SK-N-SH (cell line): ENCODE measurements around the gene ARHGEF28. TPM values are rescaled to one million over a fixed set of nuclear protein-coding genes. Genes with fewer than 3 reads are reported as not detected.
A peak's percentile ranks its signal among the peaks of the same experiment; 100 is the strongest.

Experiments
- CTCF ChIA-PET: fragments of 300-600, 350-600 bp; formaldehyde crosslinking; extraction: SDS; loops from one replicate; lab custom pipeline; 2021; lab: Yijun Ruan, JAX
- POLR2A ChIA-PET: fragments of 350-600 bp; sonication (Branson Sonifier 250); formaldehyde crosslinking; extraction: SDS; loops from one replicate; lab custom pipeline; 2020; ENCODE audit warnings: antibody characterized with exemption, inconsistent platforms; lab: Yijun Ruan, JAX
- DNase-seq: peaks from one replicate; pipeline ENCODE4 v3.0.0; 2012
- H2AFZ ChIP-seq: fragments of 200-600 bp; sonication (generic); 2 replicates; pipeline ENCODE4 v1.8.1; 2016; ENCODE audit warnings: antibody characterized with exemption, mild to moderate bottlenecking, low read depth
- H3F3A ChIP-seq: fragments of 200-600 bp; sonication (generic); replicated peaks from 2 replicates; pipeline ENCODE3; 2016; ENCODE audit warnings: antibody characterized with exemption, mild to moderate bottlenecking; ENCODE audit not compliant: insufficient read depth
- H3K27ac ChIP-seq, 2 experiments: fragments of 200-500 bp in 1 of 2; fragments of 200-600 bp in 1 of 2; sonication (Bioruptor generic) in 1 of 2; sonication (generic), shearing (Covaris generic) in 1 of 2; 2 replicates each; pipeline versions ENCODE4 v1.5.1 to v1.6.1; 2014 to 2016; ENCODE audit warnings: low read depth in 2 of 2, inconsistent platforms in 1 of 2, low read length in 1 of 2, mild to moderate bottlenecking in 1 of 2, mixed read lengths in 1 of 2
- H3K27me3 ChIP-seq: fragments of 200-600 bp; sonication (generic), shearing (Covaris generic); 2 replicates; pipeline ENCODE4 v1.6.1; 2016; ENCODE audit warnings: mixed run types; ENCODE audit not compliant: insufficient read depth
- H3K36me3 ChIP-seq, 2 experiments: fragments of 200-500 bp in 1 of 2; fragments of 200-600 bp in 1 of 2; sonication (Bioruptor generic) in 1 of 2; sonication (generic) in 1 of 2; replicated peaks in 1 of 2; 2 replicates each; pipeline versions ENCODE3 to v1.5.1; 2014 to 2016; ENCODE audit warnings: low read length in 1 of 2, mild to moderate bottlenecking in 1 of 2; ENCODE audit not compliant: insufficient read depth in 2 of 2, control insufficient read depth in 1 of 2
- H3K4me1 ChIP-seq, 2 experiments: fragments of 200-500 bp in 1 of 2; fragments of 200-600 bp in 1 of 2; sonication (Bioruptor generic) in 1 of 2; sonication (generic), shearing (Covaris generic) in 1 of 2; 2 replicates each; pipeline versions ENCODE4 v1.5.1 to v1.6.1; 2014 to 2016; ENCODE audit warnings: low read depth in 1 of 2, low read length in 1 of 2, mixed run types in 1 of 2; ENCODE audit not compliant: insufficient read depth in 2 of 2, control insufficient read depth in 1 of 2
- H3K4me2 ChIP-seq: fragments of 200-600 bp; sonication (generic), shearing (Covaris generic); 2 replicates; pipeline ENCODE4 v1.6.1; 2017; ENCODE audit warnings: mixed run types
- H3K4me3 ChIP-seq, 2 experiments: fragments of 200-500 bp in 1 of 2; fragments of 200-600 bp in 1 of 2; sonication (Bioruptor generic) in 1 of 2; sonication (generic), shearing (Covaris generic) in 1 of 2; 2 replicates each; pipeline versions ENCODE4 v1.5.1 to v1.8.1; 2014 to 2016; ENCODE audit warnings: low read depth in 2 of 2, inconsistent platforms in 1 of 2, low read length in 1 of 2, mild to moderate bottlenecking in 1 of 2, mixed read lengths in 1 of 2, moderate library complexity in 1 of 2
- H3K79me2 ChIP-seq: fragments of 200-600 bp; sonication (generic); 2 replicates; pipeline ENCODE4 v1.8.1; 2017; ENCODE audit warnings: mild to moderate bottlenecking; ENCODE audit not compliant: insufficient read depth
- H3K9ac ChIP-seq: fragments of 200-600 bp; sonication (generic); 2 replicates; pipeline ENCODE4 v1.6.1; 2017; ENCODE audit warnings: mixed run types
- H3K9me2 ChIP-seq: fragments of 200-600 bp; sonication (generic); 2 replicates; pipeline ENCODE4 v1.6.1; 2017; ENCODE audit warnings: mixed run types
- H3K9me3 ChIP-seq: fragments of 200-600 bp; sonication (generic); 2 replicates; pipeline ENCODE4 v1.6.1; 2017; ENCODE audit warnings: mixed run types, mild to moderate bottlenecking, moderate library complexity
- H4K20me1 ChIP-seq: fragments of 200-600 bp; sonication (generic); 2 replicates; pipeline ENCODE4 v1.6.1; 2017; ENCODE audit warnings: mild to moderate bottlenecking, mixed run types; ENCODE audit not compliant: insufficient read depth
- EZH2phosphoT487 ChIP-seq: fragments of 200-600 bp; sonication (generic); IDR thresholded peaks from 2 replicates; pipeline ENCODE4 v1.6.1; 2017; ENCODE audit warnings: low read depth, mixed run types, mild to moderate bottlenecking, antibody characterized with exemption, moderate library complexity, borderline replicate concordance
- FOSL2 ChIP-seq: IDR thresholded peaks from 2 replicates; pipeline ENCODE4 v1.4.0; 2012; ENCODE audit warnings: low read depth, mild to moderate bottlenecking, moderate library complexity, borderline replicate concordance
- GATA2 ChIP-seq: sonication (generic); formaldehyde crosslinking; IDR thresholded peaks from 2 replicates; pipeline ENCODE4 v1.5.0; 2020; ENCODE audit warnings: mild to moderate bottlenecking, missing genetic modification reagents
- MXI1 ChIP-seq: IDR thresholded peaks from 2 replicates; pipeline ENCODE4 v1.6.1; 2012; ENCODE audit warnings: mild to moderate bottlenecking, low read depth, low read length, improper control_type of control experiment
- NRF1 ChIP-seq: IDR thresholded peaks from 2 replicates; pipeline ENCODE4 v1.6.1; 2012; ENCODE audit warnings: low read depth, mild to moderate bottlenecking, low read length
- RFX5 ChIP-seq: IDR thresholded peaks from 2 replicates; pipeline ENCODE4 v1.6.1; 2012; ENCODE audit warnings: mild to moderate bottlenecking, improper control_type of control experiment, low read length
- SMC3 ChIP-seq: IDR thresholded peaks from 2 replicates; pipeline ENCODE4 v1.6.1; 2012; ENCODE audit warnings: low read depth, low read length, improper control_type of control experiment
- TAF1 ChIP-seq: IDR thresholded peaks from 2 replicates; pipeline ENCODE4 v1.6.1; 2012; ENCODE audit warnings: low read depth, mild to moderate bottlenecking, low read length, moderate library complexity, borderline replicate concordance
- WGBS: methylation state at CpG from one replicate; pipeline ENCODE4 v1.1.6; 2017; ENCODE audit warnings: low lambda C conversion rate; 5-methylcytosine and 5-hydroxymethylcytosine counted together
- polyA plus RNA-seq, 3 experiments: library from polyadenylated mRNA; depleted of rRNA; stranded (reverse); fragments of >200 nt; gene quantifications; 2 replicates each; pipeline ENCODE4 v1.2.3, GENCODE V29; 2012
- TF ChIP-seq, protein P1 (sequence below): IDR thresholded peaks from 2 replicates; pipeline ENCODE4 v1.6.1; 2012; ENCODE audit warnings: mild to moderate bottlenecking, low read depth, low read length, moderate library complexity
- TF ChIP-seq, protein P2 (sequence below): IDR thresholded peaks from 2 replicates; pipeline ENCODE4 v1.4.0; 2012; ENCODE audit warnings: low read depth, borderline replicate concordance

ARHGEF28 gene
- polyA plus RNA-seq, 1 of the 3 experiments (the other 2 are of a cell fraction): 4.2 TPM

DNA sequence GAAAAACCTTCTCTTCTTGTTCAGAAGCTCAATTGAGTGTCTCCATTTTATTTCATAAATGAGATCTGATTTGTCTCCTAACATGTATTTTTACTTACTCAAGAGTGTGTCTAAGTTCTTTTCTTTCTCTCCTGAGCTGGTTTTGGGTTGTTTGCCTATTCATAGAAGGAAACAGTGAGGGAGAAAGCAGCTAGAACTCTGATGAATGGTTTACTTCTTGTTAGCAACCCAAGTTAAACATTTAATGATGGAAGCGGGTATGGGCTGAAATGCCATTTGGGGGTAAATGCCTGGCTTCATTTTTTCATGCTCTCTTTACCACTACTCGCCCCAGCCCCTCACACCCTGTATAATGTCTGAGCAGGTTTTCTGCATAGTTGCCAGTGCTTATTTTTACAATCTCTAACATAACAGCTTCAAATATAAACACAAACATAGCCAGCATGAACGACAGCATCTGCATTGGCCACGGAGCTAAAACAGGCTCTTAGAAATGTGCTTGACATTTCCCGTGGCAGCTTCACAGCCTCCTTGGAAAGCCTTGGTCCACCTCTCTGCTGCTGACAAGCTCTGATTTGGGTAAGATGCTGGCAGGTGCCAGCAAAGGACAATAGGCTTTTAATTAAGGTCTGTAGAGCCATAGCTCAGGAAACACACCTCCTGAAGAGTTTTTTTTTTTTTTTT lies 321.1 kb downstream of the ARHGEF28 start:
- no peak for DNase-seq
- Histone ChIP-seq H3K27me3 (no peaks in the 10 kb centered on the region), H3K9me2 (no peaks in the 10 kb centered on the region), H3K79me2 (no peaks in the 10 kb centered on the region), H3K4me1 (peaks cover 5 to 13% of the 10 kb centered on the region in 2 experiments; a peak in 2 of 4 replicates), H3K9me3 (no peaks in the 10 kb centered on the region), H3F3A (no peaks in the 10 kb centered on the region), H4K20me1 (no peaks in the 10 kb centered on the region), H3K4me3 (no peak overlapping the region), H3K9ac (no peak overlapping the region), H2AFZ (no peak overlapping the region), H3K27ac (no peak overlapping the region), H3K36me3 (peaks cover 0 to 6% of the 10 kb centered on the region in 2 experiments), H3K4me2 (no peak overlapping the region)
- ChIA-PET CTCF (interaction anchor here (0.8 to 1.5 kb wide), 3 partner anchors 20 to 695 kb away, joined by 4 read pairs; partner anchors contain the start of gene ENC1), POLR2A (no interaction called here)
- WGBS: 79% methylated on average over 5 of the region's 5 CpGs
- TF ChIP-seq FOSL2: no peak
- TF ChIP-seq EZH2phosphoT487: no peak
- TF ChIP-seq GATA2: no peak
- TF ChIP-seq MXI1: no peak
- TF ChIP-seq RFX5: no peak
- TF ChIP-seq, protein P1, sequence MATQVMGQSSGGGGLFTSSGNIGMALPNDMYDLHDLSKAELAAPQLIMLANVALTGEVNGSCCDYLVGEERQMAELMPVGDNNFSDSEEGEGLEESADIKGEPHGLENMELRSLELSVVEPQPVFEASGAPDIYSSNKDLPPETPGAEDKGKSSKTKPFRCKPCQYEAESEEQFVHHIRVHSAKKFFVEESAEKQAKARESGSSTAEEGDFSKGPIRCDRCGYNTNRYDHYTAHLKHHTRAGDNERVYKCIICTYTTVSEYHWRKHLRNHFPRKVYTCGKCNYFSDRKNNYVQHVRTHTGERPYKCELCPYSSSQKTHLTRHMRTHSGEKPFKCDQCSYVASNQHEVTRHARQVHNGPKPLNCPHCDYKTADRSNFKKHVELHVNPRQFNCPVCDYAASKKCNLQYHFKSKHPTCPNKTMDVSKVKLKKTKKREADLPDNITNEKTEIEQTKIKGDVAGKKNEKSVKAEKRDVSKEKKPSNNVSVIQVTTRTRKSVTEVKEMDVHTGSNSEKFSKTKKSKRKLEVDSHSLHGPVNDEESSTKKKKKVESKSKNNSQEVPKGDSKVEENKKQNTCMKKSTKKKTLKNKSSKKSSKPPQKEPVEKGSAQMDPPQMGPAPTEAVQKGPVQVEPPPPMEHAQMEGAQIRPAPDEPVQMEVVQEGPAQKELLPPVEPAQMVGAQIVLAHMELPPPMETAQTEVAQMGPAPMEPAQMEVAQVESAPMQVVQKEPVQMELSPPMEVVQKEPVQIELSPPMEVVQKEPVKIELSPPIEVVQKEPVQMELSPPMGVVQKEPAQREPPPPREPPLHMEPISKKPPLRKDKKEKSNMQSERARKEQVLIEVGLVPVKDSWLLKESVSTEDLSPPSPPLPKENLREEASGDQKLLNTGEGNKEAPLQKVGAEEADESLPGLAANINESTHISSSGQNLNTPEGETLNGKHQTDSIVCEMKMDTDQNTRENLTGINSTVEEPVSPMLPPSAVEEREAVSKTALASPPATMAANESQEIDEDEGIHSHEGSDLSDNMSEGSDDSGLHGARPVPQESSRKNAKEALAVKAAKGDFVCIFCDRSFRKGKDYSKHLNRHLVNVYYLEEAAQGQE: no peak
- TF ChIP-seq, protein P2, sequence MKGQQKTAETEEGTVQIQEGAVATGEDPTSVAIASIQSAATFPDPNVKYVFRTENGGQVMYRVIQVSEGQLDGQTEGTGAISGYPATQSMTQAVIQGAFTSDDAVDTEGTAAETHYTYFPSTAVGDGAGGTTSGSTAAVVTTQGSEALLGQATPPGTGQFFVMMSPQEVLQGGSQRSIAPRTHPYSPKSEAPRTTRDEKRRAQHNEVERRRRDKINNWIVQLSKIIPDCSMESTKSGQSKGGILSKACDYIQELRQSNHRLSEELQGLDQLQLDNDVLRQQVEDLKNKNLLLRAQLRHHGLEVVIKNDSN: no peak
- no peak for TF ChIP-seq SMC3
- TF ChIP-seq NRF1: no peak

DNA sequence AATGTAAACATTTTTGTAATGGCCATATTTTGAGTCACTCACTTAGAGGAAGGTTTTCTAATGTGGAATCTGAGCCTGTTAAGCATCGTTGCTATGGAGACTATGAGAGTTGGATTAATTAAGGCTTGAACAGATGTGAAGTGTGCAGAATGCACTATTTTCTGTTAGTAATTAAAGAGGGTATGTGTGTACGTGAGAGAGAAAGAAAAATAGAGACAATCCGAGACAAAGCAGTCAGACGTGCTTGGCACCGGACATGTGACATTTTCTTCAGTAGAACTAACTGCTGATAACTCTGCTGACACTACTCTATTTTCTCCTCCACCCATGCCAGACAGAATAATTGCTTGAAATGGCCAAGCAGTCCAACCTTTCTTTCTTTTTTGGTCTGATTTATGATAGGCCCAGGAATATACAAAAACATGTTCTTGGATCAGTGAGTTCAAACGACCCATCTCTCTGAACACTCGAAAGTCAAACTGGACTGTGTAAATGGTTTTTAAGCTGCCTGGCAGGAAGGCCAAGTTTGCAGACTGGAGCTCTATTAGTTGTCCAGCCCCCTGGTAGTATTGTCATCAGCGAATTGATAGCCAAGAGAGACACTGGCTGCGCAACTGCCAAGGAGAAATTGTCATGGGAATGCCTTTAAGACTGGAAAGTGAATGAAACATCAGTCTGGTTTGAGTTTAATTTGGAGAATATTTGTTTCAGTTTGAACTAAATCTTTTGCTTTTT lies 322.1 kb downstream of the ARHGEF28 start:
- 78% methylated on average over 9 of the region's 9 CpGs for WGBS
- Histone ChIP-seq H3K9ac (no peak overlapping the region), H3K9me2 (no peaks in the 10 kb centered on the region), H3F3A (no peaks in the 10 kb centered on the region), H3K4me2 (peak overlapping the region; percentile 22; the same call in 1 of the 2 replicates), H3K4me1 (peaks cover 9 to 13% of the 10 kb centered on the region in 2 experiments; a peak in 2 of 4 replicates), H3K27ac (no peak overlapping the region), H3K9me3 (no peaks in the 10 kb centered on the region), H3K79me2 (no peaks in the 10 kb centered on the region), H3K36me3 (peaks cover 0 to 3% of the 10 kb centered on the region in 2 experiments), H4K20me1 (no peaks in the 10 kb centered on the region), H3K27me3 (no peaks in the 10 kb centered on the region), H3K4me3 (no peak overlapping the region), H2AFZ (no peak overlapping the region)
- DNase-seq: no peak
- CTCF ChIA-PET: interaction anchor here (0.8 to 1.5 kb wide), 2 partner anchors 21 to 692 kb away, joined by 4 read pairs; partner anchors contain the start of gene ENC1
- no peak for TF ChIP-seq TAF1
- POLR2A ChIA-PET: no interaction called here
